Kidney glomerular epithelial cell (primary cell): ENCODE measurements around the gene EPN2.
A peak's percentile ranks its signal among the peaks of the same experiment; 100 is the strongest.

ENCODE experiments used
- DNase-seq: peaks from one replicate; lab custom pipeline; 2025; lab: John Stamatoyannopoulos, UW

EPN2 gene

DNA sequence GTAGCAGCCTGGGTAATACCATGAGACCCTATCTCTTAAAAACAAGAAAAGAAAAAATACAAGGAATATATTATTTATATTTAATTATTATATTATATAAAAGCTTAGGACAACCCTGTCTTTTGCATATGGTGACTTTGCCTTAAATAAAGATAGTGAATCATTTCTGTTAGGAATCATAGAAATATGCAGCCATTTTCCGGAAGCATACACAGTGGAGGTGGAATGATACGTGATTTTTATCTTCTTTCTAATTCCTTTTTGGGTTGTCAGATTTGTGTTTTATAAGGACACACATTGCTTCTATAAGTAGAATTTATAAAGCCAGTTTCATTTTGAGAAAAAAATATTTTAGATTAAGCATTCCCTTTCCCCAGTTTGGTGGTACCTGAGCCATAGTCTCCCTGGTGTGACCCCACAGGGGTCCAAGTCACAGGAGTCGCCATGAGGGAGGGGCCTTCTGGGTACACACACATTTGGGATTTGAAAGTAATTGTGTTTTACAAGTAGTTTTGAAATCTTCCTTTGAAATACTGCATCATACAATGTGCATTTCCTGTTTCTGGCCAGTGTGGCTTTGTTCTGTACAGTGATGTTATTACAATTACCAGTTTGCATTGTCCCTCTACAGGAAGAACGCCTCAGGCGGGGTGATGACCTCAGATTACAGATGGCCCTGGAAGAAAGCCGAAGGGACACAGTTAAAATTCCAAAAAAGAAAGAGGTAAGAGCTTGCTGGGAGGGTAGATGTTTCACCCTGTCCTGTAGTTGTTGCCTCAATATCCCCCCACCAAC is 74.5 kb downstream of the EPN2 start:
- DNase-seq, result no peak

DNA sequence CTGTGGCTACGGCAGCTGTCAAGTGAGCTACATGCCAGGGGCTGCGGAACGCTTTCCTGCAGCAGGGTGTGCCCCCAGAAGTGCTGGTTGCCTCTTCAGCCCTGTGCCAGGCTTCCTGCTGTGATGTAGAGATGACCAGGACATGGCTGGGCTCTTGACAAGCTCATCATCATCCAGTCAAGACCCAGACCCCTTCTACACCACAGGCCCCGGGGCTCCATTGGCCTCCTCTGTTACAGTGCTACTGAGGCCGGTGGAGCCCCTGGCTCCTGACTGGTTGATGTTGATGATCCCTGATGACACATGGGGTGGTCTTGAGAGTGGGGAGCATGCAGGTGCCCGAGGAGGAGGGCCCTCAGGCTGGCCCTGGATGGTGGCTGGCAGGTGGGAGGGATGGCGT is 75.2 kb downstream of the EPN2 start:
- no peak for DNase-seq

DNA sequence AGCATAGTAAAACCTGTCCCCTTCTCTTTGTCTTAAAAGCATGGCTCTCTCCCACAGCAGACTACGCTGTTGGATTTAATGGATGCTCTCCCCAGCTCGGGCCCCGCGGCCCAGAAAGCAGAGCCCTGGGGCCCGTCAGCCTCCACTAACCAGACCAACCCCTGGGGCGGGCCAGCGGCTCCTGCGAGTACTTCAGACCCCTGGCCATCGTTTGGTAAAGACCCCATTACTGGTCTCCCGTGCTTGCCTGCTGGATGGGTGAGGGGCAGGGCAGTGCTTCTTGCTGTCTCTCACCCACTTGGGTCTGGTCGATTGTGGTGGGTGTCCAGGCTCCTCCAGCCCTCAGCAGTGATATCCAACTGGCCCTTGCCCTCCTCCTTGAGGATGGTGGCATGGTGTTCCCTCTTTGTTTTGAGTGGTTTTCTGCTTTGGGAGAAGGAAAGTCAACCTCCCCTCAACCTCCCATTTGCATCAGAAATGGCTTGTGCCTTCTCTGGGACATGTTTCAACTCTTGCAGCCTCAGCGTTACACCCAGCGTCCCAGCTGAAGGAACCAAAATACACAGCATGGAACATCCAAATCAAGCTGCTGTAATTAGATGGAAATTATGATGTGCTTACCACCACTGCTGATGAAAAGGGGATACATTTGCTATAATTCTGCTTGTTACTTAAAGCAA is 76.0 kb downstream of the EPN2 start:
- DNase-seq, result no peak

DNA sequence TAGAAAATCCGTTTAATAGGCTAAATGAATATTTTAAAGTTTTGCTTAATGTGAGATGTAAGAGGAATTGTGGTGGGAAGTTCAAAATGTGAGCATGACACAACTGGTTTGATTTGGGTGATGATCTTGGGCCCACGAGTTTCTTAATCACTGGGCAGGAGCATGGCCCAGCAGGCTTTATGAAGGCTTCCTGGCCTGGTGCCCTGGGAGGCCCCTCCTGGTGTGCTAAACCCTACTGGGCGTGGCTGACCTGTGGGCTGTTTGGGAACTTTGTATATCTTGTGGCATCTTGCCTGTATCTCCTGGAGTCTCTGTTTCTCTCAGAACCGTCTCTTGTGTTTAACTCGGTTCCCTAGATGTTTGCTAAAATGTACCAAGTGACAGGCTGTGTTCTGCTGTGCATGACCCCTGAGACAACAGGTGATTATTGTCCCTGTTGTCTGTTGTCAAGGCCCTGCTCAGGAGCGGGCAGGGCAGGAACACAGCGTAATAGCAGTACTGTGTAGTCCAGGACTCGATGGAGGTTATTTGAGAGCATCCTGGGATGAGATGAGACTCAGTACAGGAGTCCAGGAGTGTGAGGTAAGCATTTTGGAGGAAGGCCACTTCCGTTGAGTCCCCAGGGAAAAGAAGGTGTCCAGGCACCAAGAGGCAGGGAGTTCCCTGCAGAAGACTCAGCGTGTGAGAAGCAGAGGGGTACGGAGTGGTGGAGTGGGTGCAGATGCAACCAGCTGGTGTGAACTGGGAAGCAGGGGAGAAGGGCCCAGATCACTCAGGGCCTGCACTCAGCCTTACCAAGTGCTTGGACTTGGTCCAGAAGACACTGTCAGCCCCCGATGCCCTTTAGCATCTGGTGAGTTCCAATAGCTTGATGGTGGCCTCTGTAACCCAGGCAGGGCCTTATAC is 76.8 kb downstream of the EPN2 start:
- no peak for DNase-seq

DNA sequence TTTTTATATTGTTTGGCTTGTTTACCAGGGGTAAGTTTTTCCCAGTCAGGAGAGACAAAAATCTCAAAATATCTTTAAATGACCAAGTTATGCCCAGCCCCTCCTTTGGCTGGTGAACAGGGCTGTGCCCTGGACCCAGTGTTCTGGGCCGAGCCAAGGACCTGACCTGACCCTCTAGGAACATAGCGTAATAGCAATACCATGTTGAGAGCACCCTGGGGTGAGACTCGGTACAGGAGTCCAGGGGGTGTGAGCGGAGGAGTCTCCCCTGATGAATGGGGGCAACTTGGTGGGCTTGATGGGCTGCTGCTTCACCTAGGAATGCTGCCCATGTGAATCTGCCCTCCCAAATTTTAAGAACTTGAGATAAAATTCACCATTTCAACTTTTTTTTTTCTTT is 77.9 kb downstream of the EPN2 start:
- no peak for DNase-seq

DNA sequence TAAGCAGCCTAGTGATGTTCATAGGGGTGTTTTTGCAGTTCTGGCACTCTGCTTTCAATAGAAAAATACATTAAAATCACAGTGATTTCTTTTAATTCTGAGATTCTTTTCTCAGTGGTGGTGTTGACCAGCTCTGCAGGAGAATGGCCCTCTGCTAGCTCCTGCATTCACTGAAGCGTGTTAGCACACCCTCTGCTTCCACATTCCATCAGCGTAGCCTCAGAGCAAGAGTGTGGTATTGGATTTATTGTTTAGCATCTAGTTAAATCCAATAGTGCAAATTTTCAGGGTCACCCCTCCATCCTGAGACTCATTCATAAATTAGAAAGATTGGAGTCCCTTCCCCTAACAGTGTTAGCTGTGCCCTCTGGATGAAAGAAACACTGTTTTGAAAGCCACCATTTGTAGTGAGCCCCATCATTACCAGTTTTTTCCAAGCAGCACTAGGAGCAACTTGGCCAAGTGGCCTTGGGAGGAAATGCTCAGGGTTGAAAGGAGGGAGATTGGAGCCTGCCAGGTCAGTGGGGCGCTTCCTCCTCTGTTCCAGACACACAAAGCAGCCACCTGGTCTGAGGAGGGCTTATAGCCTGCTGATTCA is 79.7 kb downstream of the EPN2 start:
- peak; percentile 91 for DNase-seq

DNA sequence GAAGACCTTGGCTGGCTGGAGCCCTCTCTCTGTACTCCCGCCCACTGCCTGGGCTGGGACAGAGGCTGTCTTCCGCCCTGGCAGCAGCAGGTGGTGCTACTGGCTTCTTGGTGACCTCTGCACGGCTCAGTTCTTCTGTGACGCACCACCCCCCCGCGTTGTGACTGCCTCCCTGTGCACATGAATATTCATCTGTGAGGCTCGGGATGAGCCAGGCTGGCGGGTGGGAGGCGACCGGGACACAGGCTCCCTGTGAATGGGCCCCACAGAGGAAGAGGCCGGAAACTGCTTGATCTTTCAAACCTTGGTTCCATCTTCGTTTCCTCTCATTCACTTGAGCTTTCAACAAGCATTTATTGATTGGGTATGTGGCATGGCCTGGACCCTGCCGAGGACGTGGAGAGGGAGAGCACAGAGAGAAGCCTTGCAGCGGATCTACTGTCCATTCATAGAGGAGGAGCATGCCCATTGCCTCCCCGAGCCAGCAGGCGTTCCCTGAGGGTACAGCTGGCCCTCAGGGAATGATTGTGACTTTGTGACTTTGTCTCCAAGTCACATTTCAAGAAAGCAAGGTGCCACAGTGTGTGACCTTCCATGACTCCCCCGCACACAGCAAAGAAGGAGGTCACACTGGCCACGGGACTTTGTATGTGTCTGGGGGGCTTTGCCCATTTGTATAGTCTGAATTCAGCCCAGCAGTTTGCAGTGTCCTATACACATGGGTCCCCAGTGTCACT is 80.4 kb downstream of the EPN2 start:
- DNase-seq, result peak; percentile 91

DNA sequence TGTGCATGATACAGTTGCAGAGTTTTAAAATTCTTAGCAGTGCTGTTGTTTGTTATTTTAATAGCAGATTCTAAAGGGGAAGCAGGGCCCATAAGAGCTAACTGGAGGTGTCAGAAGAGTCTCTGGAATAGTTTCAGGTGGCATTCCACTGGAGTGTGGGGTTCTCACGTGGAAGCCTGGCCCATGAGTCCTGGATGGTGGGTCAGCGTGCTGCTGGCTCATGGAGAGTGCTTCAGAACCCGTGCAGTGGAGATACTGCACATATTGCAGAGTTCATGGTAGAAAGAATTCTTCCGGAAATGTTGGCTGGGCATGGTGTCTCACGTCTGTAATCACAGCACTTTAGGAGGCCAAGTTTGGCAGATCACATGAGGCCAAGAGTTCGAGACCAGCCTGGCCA is 81.4 kb downstream of the EPN2 start:
- DNase-seq, result no peak

DNA sequence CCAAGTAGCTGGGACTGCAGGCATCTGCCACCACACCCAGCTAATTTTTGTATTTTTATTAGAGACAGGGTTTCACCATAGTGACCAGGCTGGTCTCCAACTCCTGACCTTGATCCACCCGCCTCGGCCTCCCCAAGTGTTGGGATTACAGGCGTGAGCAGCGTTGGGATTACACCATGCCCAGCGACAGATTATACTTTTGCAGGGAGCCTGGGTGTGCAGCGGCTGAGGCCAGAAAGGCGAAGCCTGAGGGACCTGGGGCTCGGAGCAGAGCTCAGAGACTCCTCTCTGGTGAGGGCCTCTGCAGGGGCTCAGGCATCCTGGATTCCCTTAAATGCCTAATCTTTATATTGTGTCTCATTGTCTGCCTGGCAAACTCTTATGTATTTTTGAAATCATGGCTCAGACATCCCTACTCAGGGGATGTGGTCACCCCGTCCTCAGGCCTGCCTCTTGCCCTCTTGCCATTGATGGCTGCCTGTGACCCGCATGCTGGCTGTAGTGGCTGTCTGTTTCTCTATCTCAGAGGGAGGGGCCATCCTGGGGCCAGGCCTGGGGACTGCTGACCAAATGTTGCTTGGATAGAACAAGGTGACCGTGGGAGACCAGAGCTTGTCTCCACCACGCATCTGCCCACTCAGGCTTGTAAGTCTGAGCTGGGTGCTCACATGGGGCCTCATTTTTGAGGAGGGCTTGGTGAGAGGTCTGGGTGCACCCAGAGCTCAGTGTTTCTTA is 82.8 kb downstream of the EPN2 start:
- no peak for DNase-seq

DNA sequence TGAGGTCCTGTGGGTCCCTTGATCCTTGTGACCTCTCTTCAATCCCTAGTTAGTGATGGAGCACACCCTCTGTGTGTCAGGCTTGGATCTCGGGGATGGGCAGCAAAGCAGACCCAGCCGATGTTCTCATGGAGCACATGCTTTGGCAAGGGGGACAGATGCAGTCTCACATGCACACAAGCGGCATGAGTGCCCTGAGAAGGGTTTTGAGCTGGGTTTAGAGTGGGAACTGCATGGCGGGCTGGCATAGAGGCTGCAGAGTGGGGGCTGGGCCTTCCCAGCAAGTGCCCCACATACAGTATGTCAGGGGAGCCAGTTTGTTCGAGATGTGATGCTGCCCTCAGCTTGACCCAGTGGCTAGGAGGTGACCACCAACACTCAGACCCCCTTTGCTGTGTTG is 83.7 kb downstream of the EPN2 start:
- DNase-seq, result no peak

DNA sequence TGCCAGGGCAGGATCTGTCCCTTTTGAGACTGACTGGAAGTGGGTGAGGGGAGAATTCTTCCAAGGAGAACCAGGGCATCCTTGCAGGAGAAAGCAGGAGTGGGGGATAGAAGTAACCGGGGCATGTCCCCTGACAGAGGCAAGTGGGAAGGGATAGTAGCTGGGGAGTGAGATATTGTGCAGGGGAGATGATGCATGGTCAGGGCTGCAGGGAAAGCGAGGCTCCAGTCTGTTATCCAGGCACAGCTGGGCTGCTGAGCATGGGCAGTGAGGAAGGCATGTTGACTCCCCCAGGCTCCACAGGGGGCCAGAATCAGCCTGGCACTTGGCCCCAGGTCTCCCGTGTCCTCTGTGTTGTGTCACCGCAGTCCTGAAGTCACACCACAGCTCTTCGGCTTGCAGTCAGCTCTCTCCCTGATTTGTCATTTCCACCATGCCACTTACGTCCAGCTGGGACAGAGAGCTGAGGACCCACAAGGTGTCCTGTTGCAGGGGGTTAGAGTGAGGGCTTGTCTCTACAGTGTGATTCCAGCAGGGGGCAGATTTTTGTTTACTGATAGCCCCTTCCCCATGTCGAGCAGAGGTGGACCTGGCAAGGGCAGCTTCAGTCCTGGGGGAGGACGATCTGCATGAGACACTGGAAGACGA is 84.4 kb downstream of the EPN2 start:
- DNase-seq, result no peak

DNA sequence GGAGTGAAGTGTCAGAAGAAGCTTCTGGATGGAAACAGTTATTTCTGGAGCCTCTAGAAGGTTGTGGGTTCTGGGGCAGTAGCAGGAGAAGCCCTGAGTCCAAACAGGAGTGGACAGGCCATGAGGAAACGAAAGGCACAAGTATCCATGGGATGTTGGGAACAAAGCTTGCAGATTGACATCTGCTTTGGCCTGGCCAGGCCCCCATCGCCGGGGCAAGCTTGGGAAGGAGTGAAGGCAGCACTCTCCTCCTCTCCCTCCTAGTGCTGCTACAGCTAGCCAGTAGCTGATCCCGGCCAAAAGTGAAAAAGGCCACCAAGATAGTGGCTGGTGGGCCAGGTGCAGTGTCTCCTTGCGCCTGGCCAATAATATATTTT is 85.0 kb downstream of the EPN2 start:
- no peak for DNase-seq

DNA sequence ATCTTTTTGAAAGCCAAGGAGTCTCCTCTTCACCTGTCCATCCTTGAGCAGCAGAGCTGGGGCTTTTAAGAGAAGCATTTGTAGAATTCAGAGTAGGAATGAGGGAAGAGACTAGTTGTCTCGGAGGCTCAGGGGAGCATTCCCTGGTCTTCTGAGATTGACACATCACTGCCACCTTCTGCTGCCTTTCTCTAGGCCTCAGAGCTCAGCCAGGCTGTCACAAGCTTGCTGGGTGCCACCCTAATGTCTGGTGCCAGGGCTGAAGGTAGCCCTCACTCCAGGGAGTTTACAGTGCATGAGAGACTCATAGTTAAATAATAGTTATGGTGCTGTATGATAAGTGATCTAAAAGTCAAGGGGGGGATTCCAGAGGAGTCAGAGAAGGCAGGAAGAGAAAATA is 85.7 kb downstream of the EPN2 start:
- DNase-seq, result no peak

DNA sequence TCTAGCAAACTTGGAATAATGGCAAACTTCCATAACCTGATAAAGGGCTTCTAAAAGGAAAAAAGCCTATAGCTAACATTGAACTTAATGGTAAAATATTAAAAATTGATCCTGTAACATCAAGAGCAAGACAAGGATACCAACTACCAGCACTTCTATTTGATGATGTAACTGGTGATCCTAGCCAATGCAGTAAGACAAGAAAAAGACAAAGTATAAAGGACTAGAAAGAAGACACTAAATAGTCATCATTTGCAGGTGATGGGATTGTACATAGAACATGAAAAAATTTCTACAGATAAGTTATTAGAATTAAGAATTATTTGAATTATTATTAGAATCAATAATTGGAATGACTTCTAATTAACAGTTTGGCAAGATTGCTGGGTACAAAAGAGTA is 88.4 kb downstream of the EPN2 start:
- DNase-seq, result no peak

DNA sequence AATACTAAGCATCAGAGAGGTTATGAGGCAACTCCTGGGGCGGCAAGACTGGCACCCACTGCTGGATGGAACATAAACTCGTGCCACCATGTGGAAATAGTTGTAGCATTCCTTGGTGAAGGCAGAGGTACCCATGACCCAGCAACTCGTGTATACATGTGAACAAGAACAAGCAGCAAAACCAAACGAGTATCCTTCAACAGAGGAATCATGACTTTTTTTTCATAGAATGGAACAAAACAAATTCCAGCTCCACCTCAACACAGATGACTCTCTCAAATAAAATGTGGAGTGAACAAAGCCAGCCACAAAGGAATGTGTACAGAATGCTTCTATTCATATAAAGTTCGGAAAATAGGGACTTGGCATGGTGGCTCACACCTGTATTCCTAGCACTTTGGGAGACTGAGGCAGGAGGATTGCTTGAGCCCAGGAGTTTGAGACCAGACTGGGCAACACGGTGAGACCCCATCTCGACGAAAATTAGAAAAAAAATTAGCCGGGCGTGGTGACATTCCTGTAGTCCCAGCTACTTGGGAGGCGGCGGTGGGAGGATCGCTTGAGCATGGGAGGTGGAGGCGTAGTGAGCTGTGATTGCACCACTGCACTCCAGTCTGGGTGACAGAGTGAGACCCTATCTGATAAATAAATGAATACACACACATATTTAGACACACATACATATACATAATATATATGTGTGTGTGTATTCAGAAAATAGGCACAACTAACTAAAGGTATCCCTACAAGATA is 90.0 kb downstream of the EPN2 start:
- DNase-seq, result peak; percentile 90

DNA sequence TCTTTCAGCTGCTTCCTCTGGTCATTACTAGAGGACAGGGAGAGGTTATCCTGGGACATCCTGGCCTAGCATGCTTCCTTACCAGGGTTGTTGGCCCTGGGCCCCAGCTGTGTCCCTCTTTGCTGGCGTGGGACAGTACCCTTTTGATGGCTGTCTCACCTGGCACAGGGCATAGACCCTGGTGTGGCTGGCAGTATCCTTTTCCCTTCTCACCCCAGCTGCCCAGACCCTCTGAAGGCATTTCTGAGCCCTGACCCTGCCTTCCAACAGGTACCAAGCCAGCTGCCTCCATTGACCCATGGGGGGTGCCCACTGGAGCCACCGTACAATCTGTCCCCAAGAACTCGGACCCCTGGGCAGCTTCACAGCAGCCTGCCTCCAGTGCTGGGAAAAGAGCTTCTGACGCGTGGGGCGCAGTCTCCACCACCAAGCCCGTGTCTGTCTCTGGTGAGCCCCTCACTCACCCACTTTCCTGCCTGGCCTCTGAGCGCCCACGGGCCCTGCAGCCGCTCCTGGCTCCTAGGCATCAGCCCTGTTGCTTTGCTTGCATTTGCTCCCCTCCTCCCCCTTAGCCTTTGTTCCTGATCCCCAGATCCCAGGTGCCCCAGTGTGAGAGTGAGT is 91.4 kb downstream of the EPN2 start:
- DNase-seq, result no peak

DNA sequence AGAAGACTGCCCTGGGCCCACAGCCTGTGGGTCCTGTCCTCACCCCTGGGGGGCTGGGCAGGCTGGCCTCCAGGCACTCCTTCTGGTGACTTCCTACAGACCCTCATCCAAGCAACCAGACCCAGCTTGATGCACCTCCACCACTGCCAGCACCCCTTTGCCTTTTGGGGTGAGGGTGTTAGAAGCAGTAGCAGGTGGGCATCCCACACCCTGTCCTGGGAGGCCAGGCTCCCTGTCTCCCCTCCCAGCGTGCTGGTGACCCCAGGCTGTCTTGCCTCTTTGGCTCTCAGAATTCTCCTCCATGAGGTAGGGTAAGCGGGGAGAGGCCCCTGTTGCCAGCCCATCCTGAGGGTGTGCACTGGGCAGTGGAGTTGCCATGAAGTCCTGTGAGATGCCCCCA is 92.0 kb downstream of the EPN2 start:
- DNase-seq, result no peak

DNA sequence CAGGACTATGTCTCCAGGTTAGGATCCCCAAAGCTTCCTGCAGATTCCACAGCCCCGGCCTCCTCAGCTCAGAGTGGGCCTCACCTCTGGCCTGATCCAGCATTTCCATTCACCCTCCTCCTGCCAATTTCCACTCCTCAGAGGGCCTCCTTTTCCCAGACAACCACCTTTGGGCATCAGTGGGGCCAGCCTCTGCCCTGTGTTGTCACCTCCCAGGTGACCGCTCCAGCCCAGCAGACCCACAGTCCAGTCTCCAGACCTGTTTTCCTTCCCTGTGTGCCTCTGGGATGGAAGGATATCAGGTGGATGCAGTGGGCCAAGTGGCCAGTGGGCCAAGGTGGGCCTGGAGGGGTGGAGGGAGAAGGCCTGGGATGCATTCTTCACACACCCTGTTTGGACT is 92.7 kb downstream of the EPN2 start:
- DNase-seq, result no peak

DNA sequence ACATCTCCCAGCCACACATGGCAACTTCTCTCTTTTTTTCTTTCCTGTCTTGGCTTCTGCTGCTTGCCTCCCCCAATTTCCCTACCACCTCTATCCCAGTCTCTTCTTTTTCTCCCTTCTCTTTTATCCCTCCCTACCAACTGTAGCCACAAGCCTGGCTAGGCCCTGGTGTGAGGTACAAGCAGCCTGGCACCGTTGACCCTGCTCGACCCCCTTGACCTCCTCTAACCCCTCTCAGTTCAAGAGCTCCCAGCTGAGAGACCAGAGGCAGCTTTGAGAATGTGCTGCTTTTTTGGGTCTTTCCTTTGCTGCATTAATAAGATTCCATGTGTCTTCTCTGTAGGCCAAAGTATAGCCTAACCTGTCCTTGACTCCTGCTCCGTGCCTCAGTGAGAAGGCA is 93.1 kb downstream of the EPN2 start:
- DNase-seq, result no peak
